ENCODE results near the gene ESR1.
A peak's percentile ranks its signal among the peaks of the same experiment; 100 is the strongest.

ESR1 gene

GRCh38 chr6:152094992-152095592, 287.6 kb downstream of the ESR1 start:
- DNase-seq (ENCODE audit: low read depth in 2 of 2): peak in 1 of 2 donors; percentile 14

- no peak for DNase-seq (ENCODE audit: low read depth in 2 of 2)
These were observed 289.5 kb downstream of the ESR1 start for GRCh38 chr6:152096863-152097496.

DNA sequence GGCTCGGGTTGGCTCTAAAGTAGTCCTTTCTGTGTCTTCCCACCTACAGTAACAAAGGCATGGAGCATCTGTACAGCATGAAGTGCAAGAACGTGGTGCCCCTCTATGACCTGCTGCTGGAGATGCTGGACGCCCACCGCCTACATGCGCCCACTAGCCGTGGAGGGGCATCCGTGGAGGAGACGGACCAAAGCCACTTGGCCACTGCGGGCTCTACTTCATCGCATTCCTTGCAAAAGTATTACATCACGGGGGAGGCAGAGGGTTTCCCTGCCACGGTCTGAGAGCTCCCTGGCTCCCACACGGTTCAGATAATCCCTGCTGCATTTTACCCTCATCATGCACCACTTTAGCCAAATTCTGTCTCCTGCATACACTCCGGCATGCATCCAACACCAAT, 291.2 kb downstream of the ESR1 start:
- no peak for DNase-seq (ENCODE audit: low read depth in 2 of 2)

- no peak for DNase-seq (ENCODE audit: low read depth in 2 of 2)
These were observed 292.1 kb downstream of the ESR1 start for GRCh38 chr6:152099446-152100182.

DNA sequence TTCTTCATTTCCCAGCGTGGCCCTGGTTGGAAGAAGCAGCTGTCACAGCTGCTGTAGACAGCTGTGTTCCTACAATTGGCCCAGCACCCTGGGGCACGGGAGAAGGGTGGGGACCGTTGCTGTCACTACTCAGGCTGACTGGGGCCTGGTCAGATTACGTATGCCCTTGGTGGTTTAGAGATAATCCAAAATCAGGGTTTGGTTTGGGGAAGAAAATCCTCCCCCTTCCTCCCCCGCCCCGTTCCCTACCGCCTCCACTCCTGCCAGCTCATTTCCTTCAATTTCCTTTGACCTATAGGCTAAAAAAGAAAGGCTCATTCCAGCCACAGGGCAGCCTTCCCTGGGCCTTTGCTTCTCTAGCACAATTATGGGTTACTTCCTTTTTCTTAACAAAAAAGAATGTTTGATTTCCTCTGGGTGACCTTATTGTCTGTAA, 292.7 kb downstream of the ESR1 start:
- no peak for DNase-seq (ENCODE audit: low read depth in 2 of 2)

- no peak for DNase-seq (ENCODE audit: low read depth in 2 of 2)
These were observed 300.5 kb downstream of the ESR1 start for GRCh38 chr6:152107973-152108372.

DNA sequence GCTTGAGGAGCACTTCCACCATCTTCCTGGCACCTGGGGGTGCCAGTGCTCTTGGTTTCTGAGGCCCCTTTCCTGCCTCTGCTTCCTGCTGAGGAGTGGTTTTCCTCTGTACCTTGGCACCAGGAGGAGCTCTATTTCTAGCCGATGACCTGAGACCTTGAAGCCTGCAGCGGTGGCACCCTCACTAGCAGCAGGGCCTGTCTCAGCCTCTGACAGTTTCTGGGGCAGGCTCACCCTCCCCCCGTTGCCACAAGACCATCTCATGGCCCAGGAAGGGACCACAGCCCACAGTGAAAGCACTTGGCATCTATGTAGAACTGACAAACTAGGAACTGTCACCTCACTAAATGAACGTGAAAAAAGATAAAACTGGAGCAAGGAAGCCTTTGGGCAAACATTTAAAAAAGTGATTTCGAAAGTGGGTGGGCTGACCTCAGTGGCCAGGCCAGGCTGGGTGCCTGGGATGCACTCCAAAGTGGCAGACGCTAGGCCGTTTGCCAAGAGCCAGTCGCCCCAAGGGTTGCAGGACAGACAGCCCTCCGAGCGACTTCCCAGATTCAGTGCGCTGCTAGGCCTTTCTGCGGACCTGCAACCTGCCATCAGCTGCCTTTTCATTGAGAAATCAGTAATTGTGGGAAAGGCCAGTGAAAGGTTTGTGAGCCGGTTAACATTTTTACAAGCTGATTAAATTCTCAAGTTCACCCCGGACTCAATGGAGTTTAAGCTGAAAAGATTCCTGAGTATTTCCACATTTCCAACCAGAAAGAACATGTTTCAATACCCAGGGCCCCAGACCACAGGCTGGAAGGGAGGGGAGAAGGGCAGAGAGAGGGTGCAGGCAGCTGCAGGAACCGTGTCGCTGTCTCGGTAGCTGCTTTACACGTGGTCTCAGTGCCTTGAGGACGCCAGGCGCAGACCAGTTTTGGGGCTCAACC, 303.7 kb downstream of the ESR1 start:
- no peak for DNase-seq (ENCODE audit: low read depth in 2 of 2)

GRCh38 chr6:152112491-152113261, 305.2 kb downstream of the ESR1 start:
- DNase-seq (ENCODE audit: low read depth in 2 of 2): no peak

DNA sequence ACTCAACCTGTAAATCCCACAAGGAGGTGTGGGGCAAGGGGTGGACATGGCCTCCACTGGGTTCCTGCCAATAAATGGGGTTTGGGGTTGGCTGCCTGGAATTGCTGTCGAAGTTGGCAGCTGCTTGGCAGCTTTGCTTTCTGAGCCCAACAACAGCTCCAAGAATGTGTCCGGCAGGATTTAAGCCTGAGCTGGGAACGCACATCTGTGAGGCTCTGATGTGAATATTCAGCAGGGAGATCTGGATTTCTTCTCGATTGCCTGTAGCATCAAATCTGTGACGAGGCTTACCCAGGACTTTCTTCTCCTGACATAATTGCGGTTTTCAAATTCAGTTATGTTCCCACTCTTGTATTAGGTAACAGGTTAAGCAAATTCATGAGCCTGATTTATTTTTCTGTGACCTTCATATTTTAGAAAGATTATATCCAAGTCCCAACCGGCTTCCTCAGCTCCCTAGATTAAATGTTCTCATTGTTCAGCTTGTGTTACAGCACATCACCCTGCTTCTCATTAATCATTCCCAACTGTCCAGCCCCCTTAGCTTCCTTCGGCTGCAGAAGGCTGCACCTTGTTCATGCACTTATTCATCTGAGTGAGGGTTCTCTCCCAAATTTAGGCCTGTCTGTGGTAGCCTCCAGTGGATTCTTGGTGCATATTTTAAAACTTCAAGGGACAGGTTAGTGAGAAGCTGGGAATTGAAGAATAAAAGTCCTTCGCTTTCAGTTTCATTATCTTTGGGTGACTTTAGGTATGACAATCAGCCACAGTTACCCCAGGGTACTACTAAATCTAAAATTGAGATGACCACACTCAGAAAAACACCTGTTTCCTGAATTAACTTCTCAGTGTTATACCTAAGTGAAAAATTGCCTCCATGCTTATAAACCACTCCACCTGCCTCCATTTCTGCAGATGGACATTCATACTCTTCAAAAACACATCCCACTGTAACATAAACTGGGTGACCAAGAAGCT, 310.0 kb downstream of the ESR1 start:
- DNase-seq (ENCODE audit: low read depth in 2 of 2): no peak

- DNase-seq (ENCODE audit: low read depth in 2 of 2): no peak
These were observed 310.7 kb downstream of the ESR1 start for GRCh38 chr6:152118224-152118623.

DNA sequence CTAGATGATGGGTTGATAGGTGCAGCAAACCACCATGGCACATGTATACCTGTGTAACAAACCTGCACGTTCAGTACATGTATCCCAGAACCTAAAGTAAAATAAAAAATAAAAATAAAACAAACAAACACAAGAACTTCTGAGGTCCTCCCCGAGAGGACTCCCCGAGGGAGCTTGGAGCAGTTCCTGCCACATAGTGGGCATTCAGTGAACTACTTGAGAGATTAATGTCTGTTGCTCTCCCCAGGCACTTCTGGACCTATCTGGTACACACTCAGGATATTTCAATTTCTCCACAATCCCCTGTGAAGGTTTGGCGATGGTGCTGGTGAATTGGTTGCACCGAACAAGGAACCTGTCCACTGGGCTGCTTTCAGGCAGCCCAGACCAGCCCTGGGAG, 311.2 kb downstream of the ESR1 start:
- no peak for DNase-seq (ENCODE audit: low read depth in 2 of 2)

DNA sequence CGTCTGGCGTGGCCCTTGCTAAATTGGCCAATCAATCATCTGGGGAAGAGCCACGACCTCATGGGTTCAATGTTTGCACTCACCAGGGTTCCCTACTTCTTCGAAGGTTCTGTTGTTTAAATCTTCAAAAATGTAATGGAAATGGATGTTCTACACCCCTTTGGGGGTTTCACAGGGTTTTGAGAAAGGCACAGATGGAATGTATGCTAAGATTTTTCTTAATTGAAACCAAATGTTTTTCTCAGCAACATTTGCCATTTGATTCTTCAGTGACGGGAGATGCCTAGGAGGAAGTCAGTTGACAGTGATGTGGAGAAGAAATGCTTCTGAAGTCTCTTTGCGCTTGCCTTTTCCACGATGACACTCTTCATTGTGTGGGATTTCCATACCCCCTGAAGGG, 312.3 kb downstream of the ESR1 start:
- DNase-seq (ENCODE audit: low read depth in 2 of 2): no peak

GRCh38 chr6:152121910-152122309, 314.4 kb downstream of the ESR1 start:
- DNase-seq (ENCODE audit: low read depth in 2 of 2): no peak

DNA sequence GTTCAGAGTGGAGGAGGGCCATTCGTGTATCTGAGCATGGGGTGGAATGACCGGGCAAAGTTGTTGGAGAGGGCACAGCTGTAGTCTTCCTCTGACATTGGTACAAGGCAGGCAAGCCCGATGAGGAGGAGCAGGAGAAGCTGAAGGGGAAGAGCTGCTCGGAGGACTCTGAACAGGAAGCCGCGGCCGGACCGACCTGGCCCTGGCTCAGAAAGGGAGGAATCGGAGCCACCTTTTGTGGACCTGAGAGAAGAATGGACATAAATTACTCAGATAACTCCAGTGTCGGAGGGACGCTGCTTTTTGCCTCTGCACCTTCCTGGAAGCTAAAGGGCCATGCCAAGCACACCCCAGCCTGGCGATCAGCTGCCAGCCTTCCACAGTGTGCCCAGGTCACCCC, 315.0 kb downstream of the ESR1 start:
- DNase-seq (ENCODE audit: low read depth in 2 of 2): no peak

- no peak for DNase-seq (ENCODE audit: low read depth in 2 of 2)
These were observed 315.6 kb downstream of the ESR1 start for GRCh38 chr6:152123076-152123475.

DNA sequence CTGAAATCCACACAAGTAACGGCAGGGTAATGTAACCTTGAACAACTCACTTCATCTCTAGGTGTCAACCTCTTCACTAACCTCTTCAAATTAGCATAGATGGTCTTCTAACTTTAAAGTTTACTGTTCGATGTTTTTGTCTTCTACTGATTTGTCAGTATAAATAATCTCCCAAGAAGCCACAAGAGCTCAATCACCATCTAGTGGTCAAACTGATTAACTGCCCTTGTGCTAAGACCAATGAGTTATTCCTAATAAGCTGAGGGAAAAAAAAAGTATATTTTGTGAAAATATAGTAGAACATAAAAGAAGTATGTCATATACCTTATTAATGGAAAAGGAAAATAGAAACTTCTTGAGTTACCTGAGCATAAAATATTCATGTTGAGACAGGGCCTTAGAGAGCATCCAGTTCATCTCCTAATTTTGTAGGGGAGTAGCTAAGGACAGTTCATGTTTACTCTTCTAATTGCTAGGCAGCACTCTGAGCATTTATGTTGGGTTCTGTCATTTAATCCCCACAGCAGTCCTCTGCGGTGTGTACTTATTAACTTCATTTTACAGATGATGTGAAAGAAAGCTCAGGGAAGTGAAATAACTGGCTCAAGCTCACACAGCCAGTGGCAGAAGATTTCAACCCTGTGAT, 317.1 kb downstream of the ESR1 start:
- no peak for DNase-seq (ENCODE audit: low read depth in 2 of 2)

GRCh38 chr6:152127432-152128165, 320.1 kb downstream of the ESR1 start:
- DNase-seq (ENCODE audit: low read depth in 2 of 2): no peak

DNA sequence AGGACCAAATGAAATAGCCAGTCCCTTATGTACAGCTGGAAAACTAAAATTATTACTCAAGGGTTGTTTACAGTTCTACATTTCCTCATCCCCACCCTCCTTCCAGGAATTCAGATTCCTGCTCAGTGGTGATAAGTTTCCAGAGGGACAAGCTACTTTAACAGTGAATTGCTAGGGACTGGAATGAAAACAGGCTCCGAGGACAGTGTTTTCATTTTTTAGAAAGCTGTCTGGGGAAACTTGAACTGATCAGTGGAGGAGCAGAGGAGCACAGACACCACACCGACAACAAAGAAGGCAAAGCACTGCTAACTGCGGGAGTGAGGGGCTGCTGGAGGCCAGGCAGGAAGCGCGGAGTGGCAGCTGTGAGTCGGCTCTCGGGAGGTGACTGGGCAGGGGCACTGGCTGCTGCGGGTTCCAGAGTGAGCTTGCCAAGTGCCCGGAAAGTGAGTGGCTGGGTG, 322.2 kb downstream of the ESR1 start:
- DNase-seq (ENCODE audit: low read depth in 2 of 2): no peak

DNA sequence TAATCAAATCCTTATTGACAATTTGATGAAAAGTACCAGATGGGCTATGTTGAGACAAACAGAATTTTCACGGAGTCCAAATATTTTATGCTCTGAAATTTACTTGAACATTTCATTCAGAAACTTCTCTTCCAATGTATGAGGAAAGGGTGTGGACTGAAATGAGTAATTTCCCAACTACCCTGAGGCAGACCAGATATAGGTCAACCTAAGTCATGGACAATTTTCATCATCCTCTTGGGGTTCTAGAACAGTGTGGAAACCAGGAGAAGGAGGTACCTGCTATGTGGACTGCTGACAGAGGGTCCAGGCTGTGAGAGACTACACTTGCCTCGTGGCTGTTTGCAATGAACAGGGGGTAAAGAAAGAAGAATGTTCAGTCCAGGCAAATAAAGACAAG, 323.0 kb downstream of the ESR1 start:
- no peak for DNase-seq (ENCODE audit: low read depth in 2 of 2)

All from stimulated activated CD4-positive, alpha-beta T cell treated with anti-CD3 and anti-CD28 coated beads, Interleukin-4, amount 100 ng/mL, for 48 hours (primary cell).